Measurements from ENCODE around the gene ANAPC2. TPM values are rescaled to one million over a fixed set of nuclear protein-coding genes. Genes with fewer than 3 reads are reported as not detected.

Gene ANAPC2
- total RNA-seq, 2 experiments from 2014 or later = 34.8 to 90.4 TPM

- Histone ChIP-seq H3K4me1 (ENCODE audit: insufficient read depth, low read length, poor library complexity, severe bottlenecking) (peaks cover 25% of the 10 kb centered on the region), H4K20me1 (ENCODE audit: insufficient read depth, low read length) (no peaks in the 10 kb centered on the region), H2AFZ (ENCODE audit: low read length) (no peak overlapping the region), H3K4me2 (ENCODE audit: low read length) (no peak overlapping the region), H3K79me2 (ENCODE audit: insufficient read depth, low read depth, low read length) (no peaks in the 10 kb centered on the region), H3K36me3 (ENCODE audit: insufficient read depth, low read length) (no peaks in the 10 kb centered on the region), H3K9me3 (ENCODE audit: low read length) (no peaks in the 10 kb centered on the region), H3K27ac (ENCODE audit: low read depth, low read length, poor library complexity, severe bottlenecking) (no peak overlapping the region), H3K9me2 (ENCODE audit: insufficient read depth, low read length) (no peaks in the 10 kb centered on the region), H3K4me3 (ENCODE audit: low read depth, low read length, poor library complexity, severe bottlenecking) (no peak overlapping the region)
- intact Hi-C loops (cut with micrococcal nuclease; ENCODE audit: unreplicated experiment) = no loop called here
- no peak for DNase-seq (ENCODE audit: low spot score)
- no TSS peak for BruUV-seq (replicated peaks)
- no peak for TF ChIP-seq EZH2phosphoT487 (IDR thresholded peaks at IDR 0.05; ENCODE audit: borderline replicate concordance, low read depth, low read length)
- TF ChIP-seq, protein P1, sequence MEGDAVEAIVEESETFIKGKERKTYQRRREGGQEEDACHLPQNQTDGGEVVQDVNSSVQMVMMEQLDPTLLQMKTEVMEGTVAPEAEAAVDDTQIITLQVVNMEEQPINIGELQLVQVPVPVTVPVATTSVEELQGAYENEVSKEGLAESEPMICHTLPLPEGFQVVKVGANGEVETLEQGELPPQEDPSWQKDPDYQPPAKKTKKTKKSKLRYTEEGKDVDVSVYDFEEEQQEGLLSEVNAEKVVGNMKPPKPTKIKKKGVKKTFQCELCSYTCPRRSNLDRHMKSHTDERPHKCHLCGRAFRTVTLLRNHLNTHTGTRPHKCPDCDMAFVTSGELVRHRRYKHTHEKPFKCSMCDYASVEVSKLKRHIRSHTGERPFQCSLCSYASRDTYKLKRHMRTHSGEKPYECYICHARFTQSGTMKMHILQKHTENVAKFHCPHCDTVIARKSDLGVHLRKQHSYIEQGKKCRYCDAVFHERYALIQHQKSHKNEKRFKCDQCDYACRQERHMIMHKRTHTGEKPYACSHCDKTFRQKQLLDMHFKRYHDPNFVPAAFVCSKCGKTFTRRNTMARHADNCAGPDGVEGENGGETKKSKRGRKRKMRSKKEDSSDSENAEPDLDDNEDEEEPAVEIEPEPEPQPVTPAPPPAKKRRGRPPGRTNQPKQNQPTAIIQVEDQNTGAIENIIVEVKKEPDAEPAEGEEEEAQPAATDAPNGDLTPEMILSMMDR (conservative IDR thresholded peaks at IDR 0.05; ENCODE audit: low read length) = no peak
- CTCF ChIA-PET (ENCODE audit: unreplicated experiment) = interaction anchor here (0.5 kb wide), 1 partner anchor 164 kb away, joined by 4 read pairs; no protein-coding TSS in a partner anchor
- POLR2A ChIA-PET = no interaction called here
These were observed 43.1 kb upstream of the ANAPC2 start for GRCh38 chr9:137231372-137232039.

DNA sequence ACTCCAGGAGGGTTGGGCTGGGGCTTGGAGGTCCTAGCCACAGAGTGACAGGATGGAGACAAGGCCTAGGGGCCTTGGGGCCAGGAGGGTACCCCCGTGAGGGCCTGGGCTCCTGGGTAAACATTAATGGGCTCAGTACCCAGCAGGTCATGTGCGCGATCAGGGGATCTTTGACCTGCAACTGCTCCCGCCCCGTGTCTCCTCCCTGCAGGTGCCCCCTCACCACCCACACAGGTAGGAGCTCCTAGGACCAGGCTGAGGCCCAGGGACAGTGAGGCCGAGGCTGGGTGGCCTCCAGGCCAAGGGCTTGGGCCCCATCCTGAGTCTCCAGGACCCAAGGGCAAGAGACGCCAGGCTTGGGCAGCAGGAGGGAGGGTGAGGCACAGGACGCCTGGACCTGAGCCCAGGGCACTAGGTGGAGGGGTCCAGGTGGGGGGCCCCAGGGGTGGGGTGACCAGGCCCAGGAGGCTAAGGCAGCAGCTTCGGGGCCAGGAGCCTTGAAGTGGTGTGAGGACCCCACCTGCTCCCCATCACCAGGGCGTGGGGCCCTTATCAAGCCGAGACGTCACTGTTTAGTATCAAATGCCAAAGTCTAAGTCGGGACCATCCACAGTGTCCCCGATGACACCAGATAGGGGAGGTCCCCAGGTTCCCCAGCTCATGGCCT, 42.5 kb upstream of the ANAPC2 start, which contains the start of gene SLC34A3:
Gene SLC34A3 (plus strand): TSS at position 197 of the 667 bp plus-strand sequence. CDS start 802 bp downstream, outside the sequence.
- H3K79me2 ChIP-seq (ENCODE audit: insufficient read depth, low read depth, low read length) = no peaks in the 10 kb centered on the region
- H3K9me3 ChIP-seq (ENCODE audit: low read length) = no peaks in the 10 kb centered on the region
- no TSS peak for BruUV-seq (replicated peaks)
- CTCF ChIA-PET (ENCODE audit: unreplicated experiment) = interaction anchor here (0.5 kb wide), 1 partner anchor 163 kb away, joined by 4 read pairs; no protein-coding TSS in a partner anchor
- no peak within 1 kb of the TSS for H2AFZ ChIP-seq (ENCODE audit: low read length)
- TF ChIP-seq, protein P1 (conservative IDR thresholded peaks at IDR 0.05; ENCODE audit: low read length) = no peak
- TF ChIP-seq EZH2phosphoT487 (IDR thresholded peaks at IDR 0.05; ENCODE audit: borderline replicate concordance, low read depth, low read length) = no peak
- DNase-seq (ENCODE audit: low spot score) = no peak
- H3K27ac ChIP-seq (ENCODE audit: low read depth, low read length, poor library complexity, severe bottlenecking) = no peak within 1 kb of the TSS
- H3K4me2 ChIP-seq (ENCODE audit: low read length) = no peak within 1 kb of the TSS
- POLR2A ChIA-PET = no interaction called here
- intact Hi-C loops (cut with micrococcal nuclease; ENCODE audit: unreplicated experiment) = no loop called here
- no peaks in the 10 kb centered on the region for H4K20me1 ChIP-seq (ENCODE audit: insufficient read depth, low read length)
- no peaks in the 10 kb centered on the region for H3K9me2 ChIP-seq (ENCODE audit: insufficient read depth, low read length)
- peaks cover 18% of the 10 kb centered on the region for H3K4me1 ChIP-seq (ENCODE audit: insufficient read depth, low read length, poor library complexity, severe bottlenecking)
- H3K4me3 ChIP-seq (ENCODE audit: low read depth, low read length, poor library complexity, severe bottlenecking) = no peak within 1 kb of the TSS
- no peaks in the 10 kb centered on the region for H3K36me3 ChIP-seq (ENCODE audit: insufficient read depth, low read length)
